IPS-18a (cell line): ENCODE results near the gene COX19.

Experiments
- H3K27ac ChIP-seq: one replicate; pipeline ENCODE4 v1.5.1; 2013; ENCODE audit warnings: low read length
- H3K27me3 ChIP-seq: one replicate; pipeline ENCODE4 v1.6.1; 2013; ENCODE audit warnings: mild to moderate bottlenecking, low read length; ENCODE audit not compliant: control insufficient read depth, insufficient read depth
- H3K36me3 ChIP-seq: one replicate; pipeline ENCODE4 v1.6.1; 2013; ENCODE audit warnings: low read depth, low read length; ENCODE audit not compliant: control insufficient read depth
- H3K4me1 ChIP-seq: one replicate; pipeline ENCODE4 v1.6.1; 2013; ENCODE audit warnings: low read depth, low read length; ENCODE audit not compliant: control insufficient read depth
- H3K4me3 ChIP-seq: one replicate; pipeline ENCODE4 v1.5.1; 2013; ENCODE audit warnings: low read length
- H3K9ac ChIP-seq: one replicate; pipeline ENCODE4 v1.6.1; 2013; ENCODE audit warnings: mild to moderate bottlenecking, low read length, moderate library complexity
- H3K9me3 ChIP-seq: one replicate; pipeline ENCODE4 v1.6.1; 2013; ENCODE audit warnings: low read depth, low read length; ENCODE audit not compliant: control insufficient read depth

The COX19 gene

DNA sequence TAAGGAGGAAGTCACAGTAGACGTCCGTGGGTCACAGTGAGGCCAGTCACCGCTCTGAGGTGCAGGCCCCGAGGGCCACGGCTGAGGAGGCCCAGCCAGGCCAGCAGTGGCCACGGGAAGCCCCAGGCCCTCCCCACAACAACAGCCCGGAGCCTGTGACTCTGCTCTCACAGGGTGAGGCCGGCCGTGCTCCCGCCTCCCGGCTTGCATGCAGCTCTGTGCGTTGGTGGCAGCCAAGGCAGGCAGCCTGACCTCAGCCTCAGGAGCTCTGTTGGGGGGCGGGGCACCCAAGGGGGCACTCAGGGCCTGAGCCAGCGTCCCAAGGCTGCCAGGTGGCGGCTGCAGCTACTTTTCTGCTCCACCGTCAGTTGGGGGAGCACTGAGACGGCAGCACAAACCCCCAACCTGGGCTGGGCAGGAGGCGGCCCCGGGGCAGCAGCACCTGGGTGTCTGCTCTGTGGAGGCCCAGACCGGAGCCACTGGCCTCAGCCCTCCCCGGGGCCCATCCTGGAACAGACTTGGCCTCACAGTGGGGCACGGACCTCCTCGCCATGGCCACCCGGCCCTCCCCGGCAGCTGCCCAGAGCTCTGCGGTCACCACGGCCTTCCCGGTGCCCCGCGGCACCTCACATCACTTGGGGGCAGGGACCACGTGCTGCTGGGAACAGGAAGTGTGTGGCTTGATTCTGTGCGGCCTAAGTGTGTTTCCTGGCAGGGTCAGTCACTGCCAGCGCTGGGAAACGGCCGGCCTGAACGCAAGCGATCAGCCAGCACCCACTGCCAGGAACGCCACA, 20.9 kb upstream of the COX19 start:
- Histone ChIP-seq H3K27ac (no peak overlapping the region), H3K9ac (no peak overlapping the region), H3K4me1 (peaks cover 4% of the 10 kb centered on the region)

GRCh38 chr7:995571-995970, 20.2 kb upstream of the COX19 start:
- Histone ChIP-seq H3K4me3 (no peak overlapping the region), H3K27me3 (no peaks in the 10 kb centered on the region), H3K9me3 (no peaks in the 10 kb centered on the region), H3K4me1 (peaks cover 4% of the 10 kb centered on the region), H3K36me3 (no peaks in the 10 kb centered on the region), H3K9ac (no peak overlapping the region), H3K27ac (no peak overlapping the region)

More for the DNA sequence above, 20.9 kb upstream of the COX19 start:
- H3K4me3 ChIP-seq, result no peak overlapping the region
- no peaks in the 10 kb centered on the region for H3K27me3 ChIP-seq
- H3K9me3 ChIP-seq, result no peaks in the 10 kb centered on the region
- no peaks in the 10 kb centered on the region for H3K36me3 ChIP-seq

- Histone ChIP-seq H3K27ac (no peak overlapping the region), H3K4me3 (no peak overlapping the region), H3K9me3 (no peaks in the 10 kb centered on the region), H3K4me1 (peaks cover 4% of the 10 kb centered on the region), H3K36me3 (no peaks in the 10 kb centered on the region), H3K27me3 (no peaks in the 10 kb centered on the region), H3K9ac (no peak overlapping the region)
These were observed 19.4 kb upstream of the COX19 start for GRCh38 chr7:994592-995308.

- Histone ChIP-seq H3K4me3 (no peak overlapping the region), H3K36me3 (no peaks in the 10 kb centered on the region), H3K9me3 (no peaks in the 10 kb centered on the region), H3K27ac (no peak overlapping the region), H3K4me1 (peaks cover 4% of the 10 kb centered on the region), H3K9ac (no peak overlapping the region), H3K27me3 (no peaks in the 10 kb centered on the region)
These were observed 17.6 kb upstream of the COX19 start for GRCh38 chr7:992709-993607.

DNA sequence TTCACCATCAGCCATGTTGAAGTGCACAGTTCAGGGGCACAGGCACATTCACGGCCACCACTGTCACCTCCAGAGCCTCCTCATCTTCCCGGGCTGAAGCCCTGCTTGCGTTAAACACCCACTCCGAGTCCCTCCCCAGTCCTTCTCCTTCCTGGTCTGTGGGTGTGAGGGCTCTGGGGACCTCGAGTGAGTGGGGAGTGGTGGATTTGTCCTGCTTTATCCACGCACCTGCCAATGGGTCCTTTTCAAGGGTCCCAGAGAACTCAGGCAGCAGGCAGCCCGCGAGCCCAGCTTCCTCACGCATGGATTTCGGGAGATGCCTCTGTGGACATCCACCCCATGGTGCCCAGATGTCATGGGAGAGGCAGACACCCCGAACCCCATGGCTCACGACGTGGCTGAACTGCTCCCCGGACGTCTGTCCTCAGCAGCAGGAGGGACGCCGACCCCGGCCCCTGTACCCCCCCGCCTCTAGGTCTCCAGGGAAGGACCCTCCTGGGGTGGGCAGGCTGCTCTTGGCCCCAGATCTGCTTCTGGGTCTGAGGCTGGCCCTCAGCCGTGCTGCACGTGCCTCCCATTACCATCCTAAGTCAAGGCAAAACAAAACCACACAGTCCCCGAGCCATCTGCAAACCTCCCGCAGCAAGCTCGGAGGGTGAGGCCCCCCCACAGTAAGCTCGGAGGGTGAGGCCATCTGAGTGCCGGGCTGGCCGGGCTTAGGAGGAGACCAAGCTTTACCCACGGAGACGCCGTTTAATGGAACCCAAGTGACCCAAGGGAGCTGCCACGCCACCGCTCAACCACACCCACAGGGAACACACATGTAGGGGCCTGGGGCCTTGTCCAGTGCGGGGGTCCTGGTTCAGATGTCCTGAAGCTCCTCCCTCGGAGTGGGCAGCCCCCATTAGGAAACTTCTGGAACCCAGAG, 16.6 kb upstream of the COX19 start:
- H3K9me3 ChIP-seq, result no peaks in the 10 kb centered on the region
- no peaks in the 10 kb centered on the region for H3K36me3 ChIP-seq
- H3K27ac ChIP-seq, result no peak overlapping the region
- no peak overlapping the region for H3K4me3 ChIP-seq
- H3K27me3 ChIP-seq, result no peaks in the 10 kb centered on the region
- peaks cover 4% of the 10 kb centered on the region for H3K4me1 ChIP-seq
- no peak overlapping the region for H3K9ac ChIP-seq

- Histone ChIP-seq H3K36me3 (no peaks in the 10 kb centered on the region), H3K4me1 (peaks cover 4% of the 10 kb centered on the region), H3K9ac (no peak overlapping the region), H3K27ac (no peak overlapping the region), H3K27me3 (no peaks in the 10 kb centered on the region), H3K4me3 (no peak overlapping the region), H3K9me3 (no peaks in the 10 kb centered on the region)
These were observed 15.8 kb upstream of the COX19 start for GRCh38 chr7:990933-991728.

DNA sequence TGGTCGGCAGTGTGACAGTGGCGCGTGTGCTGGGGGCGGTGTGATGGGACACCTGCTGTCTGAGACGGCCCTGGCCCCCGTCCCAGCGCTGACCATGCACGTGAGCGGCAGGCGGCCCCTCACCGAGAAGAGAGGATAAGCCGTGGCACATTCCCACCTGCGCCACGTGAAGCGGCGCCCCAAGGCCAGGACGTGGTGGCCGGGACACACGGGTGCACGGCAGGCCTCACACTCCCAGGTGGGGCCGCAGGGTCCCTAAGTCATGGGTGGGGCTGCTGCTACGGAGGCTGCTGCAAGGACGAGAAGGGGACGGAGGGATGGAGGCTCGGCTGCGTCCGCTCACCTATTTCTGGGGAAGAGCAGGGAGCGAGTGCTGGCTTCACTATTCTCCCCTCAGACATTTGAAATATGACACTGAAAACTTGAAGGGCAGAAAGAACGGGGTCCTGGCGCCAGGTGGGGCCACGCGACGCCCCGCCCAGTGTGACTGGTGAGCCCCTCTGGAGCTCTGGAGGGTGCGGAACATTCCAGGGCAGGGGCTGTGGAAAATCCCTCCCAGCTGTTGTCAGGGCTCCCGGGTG, 15.1 kb upstream of the COX19 start:
- Histone ChIP-seq H3K4me1 (peaks cover 4% of the 10 kb centered on the region), H3K4me3 (no peak overlapping the region), H3K36me3 (no peaks in the 10 kb centered on the region), H3K27ac (no peak overlapping the region), H3K9me3 (no peaks in the 10 kb centered on the region), H3K9ac (no peak overlapping the region), H3K27me3 (no peaks in the 10 kb centered on the region)

DNA sequence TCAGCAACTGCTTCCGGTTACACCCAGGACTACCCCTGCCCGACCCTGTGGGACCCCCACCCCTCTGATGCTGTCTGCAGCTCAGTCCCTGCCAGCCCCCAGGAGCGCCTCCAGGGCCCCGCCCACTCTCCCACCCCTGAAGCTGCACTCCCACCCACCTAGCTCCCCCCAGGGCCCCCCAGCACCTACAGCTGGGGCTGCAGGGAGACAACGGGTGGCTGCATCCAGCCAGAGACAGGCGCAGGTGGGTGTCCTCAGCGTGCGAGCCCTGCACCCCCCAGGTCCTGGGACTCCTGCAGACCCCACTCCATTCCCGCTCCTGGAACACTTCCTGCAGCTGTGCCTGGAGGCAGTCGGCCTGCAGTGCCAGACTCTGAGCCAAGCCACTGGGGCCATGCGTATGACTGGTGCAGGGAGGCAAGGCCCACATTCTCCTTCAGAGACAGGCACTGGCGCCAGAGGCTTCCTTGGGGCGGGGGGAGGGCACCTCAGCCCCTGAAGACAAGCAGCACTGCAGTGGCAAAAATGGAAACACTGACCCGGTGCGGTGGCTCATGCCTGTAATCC, 13.7 kb upstream of the COX19 start:
- Histone ChIP-seq H3K9me3 (no peaks in the 10 kb centered on the region), H3K27me3 (no peaks in the 10 kb centered on the region), H3K27ac (no peak overlapping the region), H3K9ac (no peak overlapping the region), H3K4me1 (peaks cover 4% of the 10 kb centered on the region), H3K36me3 (no peaks in the 10 kb centered on the region), H3K4me3 (no peak overlapping the region)

- H3K27ac ChIP-seq, result no peak overlapping the region
- no peaks in the 10 kb centered on the region for H3K27me3 ChIP-seq
- H3K4me3 ChIP-seq, result no peak overlapping the region
- H3K36me3 ChIP-seq, result no peaks in the 10 kb centered on the region
- no peaks in the 10 kb centered on the region for H3K9me3 ChIP-seq
- H3K4me1 ChIP-seq, result peaks cover 4% of the 10 kb centered on the region
- no peak overlapping the region for H3K9ac ChIP-seq
These were observed 13.1 kb upstream of the COX19 start for GRCh38 chr7:988426-988911.

DNA sequence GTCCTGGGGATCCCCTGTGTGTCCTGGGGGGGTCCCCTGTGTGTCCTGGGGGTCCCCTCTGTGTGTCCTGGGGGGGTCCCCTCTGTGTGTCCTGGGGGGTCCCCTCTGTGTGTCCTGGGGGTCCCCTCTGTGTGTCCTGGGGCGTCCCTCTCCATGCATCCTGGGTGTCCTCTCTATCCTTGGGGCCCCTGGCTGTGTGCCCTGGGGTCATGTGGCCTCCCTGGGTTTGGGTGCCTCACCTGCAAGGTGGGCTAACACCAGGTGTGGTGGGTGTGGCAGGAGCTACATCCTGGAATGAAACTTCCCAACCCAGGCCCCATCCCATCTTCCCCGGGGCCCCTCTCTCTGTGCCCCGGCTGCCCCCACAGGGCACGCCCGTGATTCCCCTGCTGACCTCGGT, 12.6 kb upstream of the COX19 start:
- Histone ChIP-seq H3K36me3 (no peaks in the 10 kb centered on the region), H3K27ac (no peak overlapping the region), H3K27me3 (no peaks in the 10 kb centered on the region), H3K4me1 (peaks cover 4% of the 10 kb centered on the region), H3K4me3 (no peak overlapping the region), H3K9me3 (no peaks in the 10 kb centered on the region), H3K9ac (no peak overlapping the region)
